Dermis microvascular lymphatic vessel endothelial cell (primary cell): ENCODE data around the gene PTPN18. TPM values are rescaled to one million over a fixed set of nuclear protein-coding genes. Genes with fewer than 3 reads are reported as not detected.
"Not testable (repeated sequence)": the region's sequence is repeated elsewhere in the genome, so short reads cannot be mapped to it uniquely, and the experiment has no call there.

ENCODE experiments used
- DNase-seq, 2 donors: peaks; one replicate each; pipeline versions ENCODE4 v3.0.0 to v3.0.0-alpha.2; 2010; ENCODE audit warnings: low read depth in 2 of 2
- total RNA-seq: library from RNA; depleted of rRNA; stranded (reverse); fragments of >200 nt; gene quantifications from 2 replicates; pipeline ENCODE4 v1.2.1, GENCODE V29; 2014

The PTPN18 gene, protein sequence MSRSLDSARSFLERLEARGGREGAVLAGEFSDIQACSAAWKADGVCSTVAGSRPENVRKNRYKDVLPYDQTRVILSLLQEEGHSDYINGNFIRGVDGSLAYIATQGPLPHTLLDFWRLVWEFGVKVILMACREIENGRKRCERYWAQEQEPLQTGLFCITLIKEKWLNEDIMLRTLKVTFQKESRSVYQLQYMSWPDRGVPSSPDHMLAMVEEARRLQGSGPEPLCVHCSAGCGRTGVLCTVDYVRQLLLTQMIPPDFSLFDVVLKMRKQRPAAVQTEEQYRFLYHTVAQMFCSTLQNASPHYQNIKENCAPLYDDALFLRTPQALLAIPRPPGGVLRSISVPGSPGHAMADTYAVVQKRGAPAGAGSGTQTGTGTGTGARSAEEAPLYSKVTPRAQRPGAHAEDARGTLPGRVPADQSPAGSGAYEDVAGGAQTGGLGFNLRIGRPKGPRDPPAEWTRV
- 20.0 and 27.4 TPM in 2 replicates for total RNA-seq

DNA sequence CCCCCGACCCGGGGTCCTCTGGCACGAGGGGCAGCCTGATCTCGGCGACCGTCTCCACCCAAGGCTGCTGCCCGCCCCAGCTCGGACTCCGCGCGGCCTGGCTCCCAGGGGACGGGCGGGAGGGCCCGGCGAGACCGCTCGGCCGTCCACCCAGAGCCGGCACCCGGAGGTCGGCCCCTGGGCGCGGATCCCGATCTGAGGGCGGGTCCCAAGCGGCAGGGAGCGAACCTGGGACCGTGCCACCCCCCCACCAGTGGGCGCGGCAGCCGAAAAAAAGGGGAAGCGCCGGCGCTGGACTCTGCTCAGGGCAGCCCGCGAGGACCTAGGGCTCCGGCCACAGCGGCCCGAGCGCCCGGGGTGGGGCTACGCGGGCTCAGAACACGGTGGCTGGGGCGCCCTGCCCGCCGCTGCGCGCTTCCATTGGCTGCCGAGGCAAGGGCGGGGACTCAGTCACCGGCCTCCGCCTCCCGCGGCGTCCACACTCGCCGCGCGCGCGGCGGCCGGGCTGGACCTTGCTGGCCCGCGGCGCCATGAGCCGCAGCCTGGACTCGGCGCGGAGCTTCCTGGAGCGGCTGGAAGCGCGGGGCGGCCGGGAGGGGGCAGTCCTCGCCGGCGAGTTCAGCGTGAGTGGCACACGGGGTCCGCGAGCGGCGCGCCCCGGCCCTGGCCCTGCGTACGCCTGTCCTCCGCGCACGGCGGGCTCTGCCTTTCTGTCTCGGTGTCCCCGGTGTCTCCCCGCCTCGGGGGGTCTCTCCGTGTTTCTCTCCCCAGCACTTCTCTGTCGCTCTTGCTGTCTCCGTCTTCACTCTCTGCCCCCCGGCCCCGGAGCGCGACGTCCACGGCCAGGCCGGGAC lies at the start of gene PTPN18:
Gene PTPN18, plus strand, starts transcription at position 479 of the 854 bp plus-strand sequence. Its CDS starts 52 bp downstream, at position 531.
- peak; percentile 80 to 94 for DNase-seq

DNA sequence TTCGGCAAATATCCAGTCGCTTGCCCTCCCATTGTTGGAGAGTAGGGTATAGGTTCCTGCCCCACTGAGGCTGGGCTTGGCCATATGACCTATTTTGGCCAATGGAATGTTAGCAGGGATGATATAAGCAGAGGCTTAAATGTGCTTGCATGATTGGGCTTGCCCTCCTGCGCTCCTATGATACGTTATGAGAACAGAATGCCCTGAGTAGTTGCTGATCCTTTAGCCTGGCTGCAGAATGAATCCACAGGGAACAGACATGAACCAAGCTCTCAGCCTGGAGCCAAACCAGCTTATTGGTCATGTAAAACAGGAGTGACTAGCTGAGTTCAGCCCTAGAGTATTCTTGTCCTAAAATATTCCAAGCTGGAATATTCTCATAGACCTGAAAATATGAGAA lies 48.0 kb upstream of the PTPN18 start:
- DNase-seq, result no peak

DNA sequence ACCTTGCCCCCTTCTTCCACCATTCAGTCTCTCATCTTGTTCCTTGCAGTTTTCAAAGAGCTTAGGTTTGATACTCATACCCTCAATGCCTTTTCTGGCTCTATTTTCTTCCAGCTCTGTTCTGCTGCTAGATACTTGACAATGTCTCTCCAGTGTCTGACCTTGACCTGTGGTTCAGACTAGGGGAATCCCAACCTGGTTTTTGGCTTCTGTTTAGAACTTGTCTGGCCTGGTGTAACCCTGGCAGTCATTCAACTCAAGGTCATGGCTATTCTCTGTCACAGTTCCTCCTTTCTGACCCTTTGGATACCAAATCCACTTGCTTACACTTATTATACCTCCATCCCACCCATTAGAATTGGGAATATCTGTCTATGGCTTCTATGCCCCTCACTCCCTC lies 45.0 kb upstream of the PTPN18 start:
- no peak for DNase-seq

DNA sequence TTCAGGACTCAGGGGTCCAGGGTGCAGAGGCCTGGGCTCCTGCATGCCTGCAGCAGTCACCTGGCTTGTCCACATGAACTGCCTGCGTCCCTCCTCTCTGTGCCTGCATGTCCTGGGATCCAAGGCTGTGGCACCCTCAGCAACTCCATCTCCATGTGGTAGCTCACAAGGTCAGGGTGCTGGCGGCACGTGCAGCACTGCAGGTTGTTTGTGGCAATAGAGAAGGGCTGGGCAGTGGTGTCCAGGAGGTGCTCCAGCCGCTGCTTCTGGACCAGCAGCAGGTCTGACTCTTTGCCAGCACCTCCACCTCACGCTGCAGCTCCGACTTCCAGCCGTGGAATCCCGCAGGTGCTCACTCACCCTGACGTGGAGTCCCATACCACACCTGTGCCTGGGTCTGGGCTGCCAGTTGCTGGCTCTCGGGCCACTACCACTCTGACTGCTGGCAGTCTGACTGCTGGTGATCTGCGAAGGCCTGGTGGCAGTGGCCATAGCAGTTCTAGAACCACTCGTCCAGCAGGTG lies 42.0 kb upstream of the PTPN18 start:
- no peak for DNase-seq

DNA sequence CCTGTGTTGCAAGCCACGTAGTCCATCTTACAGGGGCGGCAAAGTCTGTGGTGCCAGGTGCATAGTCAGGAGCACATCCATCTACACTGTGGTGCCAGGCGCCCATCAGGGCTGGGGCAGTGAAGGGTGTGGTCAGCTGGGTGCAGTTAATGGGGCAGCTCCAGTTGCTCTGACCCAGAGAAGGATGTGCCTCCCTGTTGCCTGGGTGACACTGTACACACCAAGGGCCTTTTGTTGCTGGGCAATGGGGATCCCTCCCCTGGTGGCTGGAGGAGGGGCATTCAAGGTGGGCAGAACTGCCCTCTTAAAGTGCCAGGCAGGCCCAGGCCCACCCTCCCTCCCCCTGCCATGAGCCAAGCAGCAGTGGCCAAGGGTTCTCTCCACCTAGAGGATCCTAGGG lies 41.5 kb upstream of the PTPN18 start:
- DNase-seq, result no peak

DNA sequence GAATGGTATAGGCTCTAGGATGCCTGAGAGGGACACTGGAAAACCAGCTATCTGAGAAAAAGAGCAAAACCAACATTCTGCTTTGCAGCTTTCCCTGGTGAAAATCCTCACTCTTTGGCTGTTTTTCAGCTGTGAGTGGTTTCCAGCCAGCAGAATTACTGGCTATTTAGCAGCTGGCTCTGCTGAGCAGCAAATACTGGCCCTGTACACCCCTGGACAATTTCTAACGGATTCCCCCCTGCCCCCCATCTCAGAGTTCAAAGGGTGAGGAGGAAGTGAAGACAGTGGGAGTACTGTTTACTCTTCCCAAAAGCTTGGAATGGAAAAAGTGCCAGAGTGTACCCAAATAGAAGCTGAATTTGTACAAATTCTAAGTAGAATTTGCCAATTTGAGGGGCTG lies 39.3 kb upstream of the PTPN18 start:
- DNase-seq, result no peak

DNA sequence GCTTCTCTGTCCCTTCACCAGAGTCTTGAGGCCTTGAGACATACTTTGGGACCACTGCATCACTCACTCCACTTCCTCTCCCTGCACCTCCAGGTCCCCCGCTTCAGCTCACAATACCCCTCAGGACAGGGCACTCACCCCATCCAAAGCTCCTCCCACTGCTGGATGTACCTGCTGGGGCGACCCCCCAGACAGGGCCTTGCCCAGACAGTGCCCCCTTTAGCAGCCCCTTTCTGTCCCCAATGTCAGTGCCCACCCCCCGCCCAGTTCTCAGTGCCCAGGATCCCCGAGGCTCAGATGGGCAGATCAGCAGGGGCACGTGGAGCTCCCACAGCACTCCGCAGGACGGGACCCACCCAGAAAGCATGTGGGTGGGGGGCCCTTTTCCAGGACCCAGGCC lies 37.0 kb upstream of the PTPN18 start:
- DNase-seq, result no peak

DNA sequence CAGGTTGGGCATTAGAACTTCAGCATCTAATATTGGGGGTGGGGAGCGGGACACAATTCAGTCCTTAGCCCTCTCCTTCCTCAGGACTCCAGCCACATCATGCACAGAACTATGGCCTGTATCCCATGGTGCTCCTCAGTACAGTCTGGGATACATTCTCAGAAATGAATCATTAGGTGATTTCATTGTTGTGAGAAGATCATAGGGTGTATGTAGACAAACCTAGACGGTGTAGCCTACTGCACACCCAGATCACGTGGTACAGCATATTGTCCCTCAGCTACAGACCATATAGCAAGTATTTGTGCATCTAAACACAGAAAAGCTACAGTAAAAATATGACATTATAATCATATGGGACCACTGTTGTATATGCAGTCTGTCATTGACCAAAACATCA lies 36.3 kb upstream of the PTPN18 start:
- no peak for DNase-seq

DNA sequence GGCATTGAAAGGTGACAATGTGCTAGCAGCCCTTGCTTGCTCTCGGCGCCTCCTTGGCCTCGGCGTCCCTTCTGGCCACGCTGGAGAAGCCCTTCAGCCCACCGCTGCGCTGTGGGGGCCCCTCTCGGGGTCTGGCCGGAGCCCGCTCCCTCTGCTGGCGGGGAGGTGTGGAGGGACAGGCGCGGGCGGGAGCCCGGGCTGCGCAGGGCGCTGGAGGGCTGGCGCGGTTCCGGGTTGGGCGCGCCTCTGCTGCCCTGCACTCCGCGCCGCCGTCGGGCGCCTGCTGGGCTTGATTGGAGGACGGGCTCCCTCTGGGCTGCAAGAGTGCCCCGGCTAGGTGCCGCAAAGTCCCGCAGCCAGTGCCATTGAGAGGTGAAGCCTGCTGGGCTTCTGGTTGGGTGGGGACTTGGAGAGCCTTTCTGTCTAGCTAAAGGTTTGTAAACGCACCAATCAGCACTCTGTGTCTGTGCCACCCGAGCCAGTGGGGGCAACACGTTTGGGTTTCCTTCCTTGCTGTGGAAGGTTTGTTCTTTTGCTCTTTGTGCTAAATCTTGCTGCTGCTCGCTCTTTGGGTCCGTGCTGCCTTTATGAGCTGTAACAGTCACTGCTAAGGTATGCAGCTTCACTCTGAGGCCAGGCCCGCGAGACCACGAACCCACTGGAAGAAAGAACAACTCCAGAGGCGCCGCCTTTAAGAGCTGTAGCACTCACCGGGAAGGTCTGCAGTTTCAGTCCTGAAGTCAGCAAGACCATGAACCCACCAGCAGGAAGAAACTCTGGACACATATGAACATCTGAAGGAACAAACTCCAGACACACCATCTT lies 27.9 kb upstream of the PTPN18 start:
- no peak for DNase-seq

DNA sequence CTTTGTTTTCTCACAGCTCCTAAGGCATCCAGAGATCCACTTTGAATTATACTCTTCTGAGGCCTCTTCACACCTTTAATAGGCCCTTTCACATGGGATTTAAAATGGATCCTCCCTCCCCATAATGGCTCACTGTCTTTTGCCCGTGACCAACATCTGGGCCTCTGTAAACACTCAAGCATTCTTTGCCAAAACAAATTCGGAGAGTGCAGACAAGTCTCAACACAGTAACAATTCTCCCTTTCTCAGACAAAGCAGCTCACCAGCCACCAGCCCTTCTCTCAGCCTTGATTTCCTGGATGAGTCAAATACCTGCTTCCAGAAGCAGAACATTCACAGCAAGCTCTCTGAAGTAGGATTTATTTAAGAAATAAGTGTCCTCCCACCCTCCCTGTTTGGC lies 27.1 kb upstream of the PTPN18 start:
- DNase-seq, result no peak

DNA sequence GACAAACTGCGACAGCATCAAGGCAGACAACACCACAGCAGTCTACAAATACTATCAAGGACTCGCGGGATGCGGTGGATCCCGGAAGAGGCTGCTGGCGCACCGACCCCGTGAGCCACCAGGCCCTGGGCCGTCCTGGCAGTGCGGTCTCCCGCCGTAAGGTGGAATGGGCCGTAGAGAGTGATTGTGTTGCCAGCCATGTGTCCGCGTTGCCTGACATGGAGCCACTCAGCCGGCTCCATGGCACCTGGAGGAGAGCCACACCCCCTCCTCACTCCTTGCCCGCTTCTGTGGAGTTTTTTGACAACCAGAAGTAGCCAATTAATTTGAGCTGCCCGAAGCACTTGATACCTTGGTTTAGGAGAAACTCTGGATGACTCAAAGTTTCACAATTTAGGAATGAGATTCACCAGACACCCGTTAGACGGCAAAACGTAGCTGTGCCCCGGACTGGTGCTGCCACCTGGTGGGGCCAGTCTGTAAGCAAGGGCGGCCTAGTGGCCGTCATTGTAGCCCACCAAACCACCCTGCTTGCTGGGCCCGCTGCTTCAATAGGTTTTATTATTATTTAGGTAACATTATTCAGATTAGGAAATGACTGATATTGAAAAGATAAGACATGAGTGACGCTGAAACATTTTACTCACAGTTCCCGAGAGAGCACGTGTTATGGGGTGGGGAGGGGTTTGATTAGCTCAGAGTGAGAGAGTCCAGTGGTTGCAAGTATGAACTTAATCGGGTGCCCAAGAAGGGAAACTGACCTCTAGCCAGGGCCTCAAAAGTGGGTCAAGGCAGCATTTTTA lies 23.4 kb upstream of the PTPN18 start:
- DNase-seq, result peak; percentile 47 to 68

DNA sequence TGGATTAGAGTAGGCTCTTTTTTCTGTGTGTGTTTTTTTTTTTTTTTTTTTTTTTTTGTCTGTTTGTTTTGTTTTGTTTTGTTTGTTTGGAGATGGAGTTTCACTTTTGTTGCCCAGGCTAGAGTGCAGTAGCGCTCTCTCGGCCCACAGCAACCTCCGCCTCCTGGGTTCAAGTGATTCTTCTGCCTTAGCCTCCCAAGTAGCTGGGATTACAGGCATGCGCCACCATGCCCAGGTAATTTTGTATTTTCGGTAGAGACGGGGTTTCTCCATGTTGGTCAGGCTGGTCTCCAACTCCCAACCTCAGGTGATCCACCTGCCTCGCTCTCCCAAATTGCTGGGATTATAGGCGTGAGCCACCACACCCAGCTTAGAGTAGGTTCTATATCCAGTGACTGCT lies 22.6 kb upstream of the PTPN18 start:
- DNase-seq, result not testable (repeated sequence)

DNA sequence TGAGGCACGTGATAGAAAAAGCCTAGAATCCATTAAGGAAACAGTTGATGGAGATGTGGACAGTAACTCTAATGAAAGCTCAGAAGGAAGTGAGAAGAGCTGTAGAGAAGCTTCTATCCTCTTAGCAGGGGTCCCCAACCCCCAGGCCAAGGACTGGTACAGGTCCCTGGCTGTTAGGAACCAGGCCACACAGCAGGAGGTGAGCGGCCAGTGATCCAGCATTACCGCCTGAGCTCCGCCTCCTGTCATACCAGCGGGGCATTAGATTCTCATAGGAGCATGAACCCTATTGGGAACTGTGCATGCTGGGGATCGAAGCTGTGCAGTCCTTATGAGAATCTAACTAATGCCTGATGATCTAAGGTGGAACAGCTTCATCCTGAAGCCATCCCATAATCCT lies 21.8 kb upstream of the PTPN18 start:
- DNase-seq, result no peak

DNA sequence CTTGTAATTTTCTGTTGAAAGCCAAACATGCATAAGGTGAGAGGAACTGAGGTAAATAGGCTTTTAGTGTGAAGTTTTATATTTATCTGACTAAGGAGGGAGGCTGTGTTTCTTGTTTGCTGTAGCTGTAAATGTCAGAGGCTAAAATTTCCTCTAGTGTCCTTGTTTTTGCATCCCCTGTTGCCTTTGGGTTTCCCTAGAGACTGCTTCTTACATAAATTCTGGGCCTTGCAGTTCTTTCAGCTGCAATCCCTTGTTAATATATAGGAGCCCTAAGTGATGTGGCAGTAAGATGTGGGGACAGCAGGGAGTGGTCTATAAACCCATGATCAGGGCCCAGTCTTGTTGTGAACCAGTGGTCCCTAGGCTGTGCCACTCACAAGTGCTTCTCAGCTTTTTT lies 20.6 kb upstream of the PTPN18 start:
- no peak for DNase-seq

DNA sequence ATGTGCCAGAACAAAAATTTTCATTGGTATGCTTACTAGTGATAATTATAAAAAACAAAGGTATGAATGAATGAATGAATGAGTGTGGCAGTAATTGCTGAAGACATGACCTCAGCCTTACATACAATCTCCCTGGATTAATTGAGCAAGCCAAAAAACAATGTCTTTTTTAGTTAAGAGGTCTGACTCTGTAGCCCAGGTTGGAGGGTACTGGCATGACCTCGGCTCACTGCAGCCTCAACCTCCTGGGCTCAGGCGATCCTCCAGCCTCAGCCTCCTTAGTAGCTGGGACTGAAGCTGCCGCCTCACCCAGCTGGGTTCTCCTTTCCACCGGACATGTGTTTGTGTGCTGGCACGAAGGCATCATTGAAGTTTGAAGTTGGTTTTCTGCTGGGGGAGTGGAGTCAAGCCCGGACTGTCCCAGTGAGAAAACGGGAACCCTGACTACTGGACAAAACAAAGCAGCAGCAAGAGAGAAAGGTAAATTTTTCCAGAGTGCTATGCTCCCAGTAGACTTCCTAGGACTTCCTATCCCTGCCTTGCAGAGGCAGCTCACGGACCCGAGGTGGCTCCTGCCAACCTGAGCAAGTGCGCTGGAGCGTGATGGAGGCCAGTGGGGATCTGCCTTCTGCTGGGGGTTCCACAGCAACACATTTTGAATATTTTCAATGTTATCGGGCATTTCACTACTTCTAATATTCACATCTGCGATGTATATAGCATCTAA lies 19.5 kb upstream of the PTPN18 start:
- DNase-seq, result no peak

DNA sequence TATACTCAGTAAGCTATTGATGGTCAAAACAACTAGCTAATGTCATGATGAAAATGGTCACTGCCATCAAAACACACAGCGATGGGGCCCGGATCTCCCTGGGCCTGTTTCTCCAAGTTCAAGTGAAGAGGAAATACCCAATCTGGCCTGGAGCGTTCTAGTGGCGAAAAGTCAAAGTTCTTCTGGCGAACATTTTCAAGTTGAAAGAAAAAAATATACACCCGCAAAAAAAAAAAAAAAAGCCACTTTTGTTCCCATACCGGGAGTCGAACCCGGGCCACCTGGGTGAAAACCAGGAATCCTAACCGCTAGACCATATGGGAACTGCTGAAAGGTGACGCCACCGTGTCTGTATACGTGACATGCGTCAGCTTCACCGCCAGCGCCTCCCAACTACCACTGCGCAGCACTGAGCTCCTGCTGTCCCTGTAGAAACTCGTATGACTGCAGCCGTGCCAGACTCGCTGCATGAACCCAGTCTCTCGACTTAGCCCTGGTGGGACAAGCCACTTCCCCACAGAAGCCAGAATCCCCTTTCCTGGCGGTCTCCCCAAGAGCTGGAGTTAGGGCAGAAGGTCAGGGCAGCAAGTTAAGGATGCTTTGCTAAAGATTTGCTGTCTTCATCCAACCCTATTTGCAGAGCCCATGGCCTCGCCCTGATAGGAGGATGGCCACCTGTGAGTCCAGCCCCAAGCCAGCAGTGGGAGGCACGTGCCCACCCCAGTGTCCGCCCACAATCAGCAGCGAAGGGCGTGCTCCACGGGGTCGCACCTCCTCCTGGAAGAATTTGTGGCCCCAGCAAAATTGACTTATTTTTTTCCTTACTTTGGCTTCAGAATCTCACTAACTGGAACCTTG lies 18.8 kb upstream of the PTPN18 start:
- peak; percentile 89 to 90 for DNase-seq

DNA sequence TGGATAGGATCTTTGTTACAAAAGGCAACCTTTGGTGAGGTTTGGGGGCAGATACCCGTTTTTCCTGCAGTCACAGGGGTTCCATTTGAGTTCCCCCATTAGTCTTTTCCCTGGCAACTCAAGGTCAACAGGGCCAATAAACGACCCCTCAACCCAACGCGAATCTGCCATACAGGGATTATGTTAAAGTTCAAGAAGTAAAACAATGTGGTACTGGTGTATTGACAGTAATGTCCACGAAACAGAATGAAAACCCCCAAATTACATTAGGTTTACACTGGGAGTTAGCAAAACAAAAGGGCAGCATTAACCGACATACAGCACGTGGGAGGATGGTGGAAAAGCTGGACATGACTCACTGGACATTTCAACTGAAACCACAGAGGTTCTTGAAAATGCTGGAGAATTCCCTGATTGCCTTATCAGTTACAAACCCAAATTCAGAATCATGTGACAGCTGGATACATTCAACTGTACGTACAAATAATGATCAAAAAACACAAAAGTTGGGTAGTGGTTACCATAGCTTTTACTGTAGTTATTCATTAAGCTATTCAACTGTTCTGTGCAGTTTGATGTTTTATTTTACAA lies 18.0 kb upstream of the PTPN18 start:
- no peak for DNase-seq

DNA sequence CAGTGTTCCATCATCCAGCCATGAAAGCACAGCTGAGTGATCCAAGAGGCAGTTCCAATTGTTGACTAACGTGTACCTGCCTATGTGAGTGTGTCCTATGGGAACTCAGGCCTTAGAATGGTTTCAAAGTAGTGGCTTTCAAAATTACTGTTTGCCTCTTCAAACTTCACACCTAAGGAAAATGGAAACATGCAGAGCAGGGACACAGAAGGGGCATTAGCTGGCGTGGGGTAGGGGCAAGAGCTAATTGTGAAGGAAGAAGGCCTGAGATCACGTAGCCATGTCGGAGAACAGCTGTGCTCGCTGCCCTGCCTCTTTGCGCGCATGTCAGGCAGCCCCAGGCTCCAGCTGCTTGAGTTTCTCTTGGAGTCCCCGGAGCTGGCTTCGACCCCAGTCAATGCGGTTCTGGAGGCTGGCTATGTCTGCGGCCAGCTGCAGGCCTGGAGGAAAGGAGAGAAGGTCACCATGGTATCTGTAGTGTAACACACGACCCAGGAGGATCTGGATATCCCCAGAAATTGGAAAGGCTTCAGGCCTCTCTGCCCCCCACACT lies 17.0 kb upstream of the PTPN18 start:
- DNase-seq, result no peak
